ENCODE data around the gene PATJ. TPM values are rescaled to one million over a fixed set of nuclear protein-coding genes. Genes with fewer than 3 reads are reported as not detected.

The PATJ gene
- total and polyA plus RNA-seq, 5 experiments from 2014 or later: 13.4 to 33.8 (median 17.5) TPM

GRCh38 chr1:62038594-62039284 is 296.5 kb downstream of the PATJ start:
- Mint-ChIP-seq H3K9me3 (no peaks in the 10 kb centered on the region), H3K27me3 (no peaks in the 10 kb centered on the region), H3K36me3 (peaks cover 0 to 23% (median 15%) of the 10 kb centered on the region in 3 donors), H3K4me1 (peaks cover 0 to 3% (median 0%) of the 10 kb centered on the region in 4 donors), H3K27ac (no peak overlapping the region), H3K4me3 (no peak overlapping the region)
- ATAC-seq (no peak), DNase-seq (no peak)
- POLR2A ChIA-PET: no interaction called here

GRCh38 chr1:62040450-62040849 is 298.2 kb downstream of the PATJ start:
- Mint-ChIP-seq H3K4me3 (no peak overlapping the region), H3K9me3 (no peaks in the 10 kb centered on the region), H3K36me3 (peaks cover 0 to 36% (median 22%) of the 10 kb centered on the region in 3 donors), H3K4me1 (peaks cover 0 to 3% (median 0%) of the 10 kb centered on the region in 4 donors), H3K27ac (peak overlapping the region in 2 of 10 donors; percentile 23 to 47), H3K27me3 (no peaks in the 10 kb centered on the region)
- POLR2A ChIA-PET: interaction anchor here (1.2 kb wide), 1 partner anchor 91 kb away, joined by 3 read pairs; no protein-coding TSS in a partner anchor
- no peak for DNase-seq
- no peak for ATAC-seq

- H3K4me1 Mint-ChIP-seq: peaks cover 0 to 3% (median 0%) of the 10 kb centered on the region in 4 donors
- peaks cover 0 to 31% (median 22%) of the 10 kb centered on the region in 3 donors for H3K36me3 Mint-ChIP-seq
- H3K27me3 Mint-ChIP-seq: no peaks in the 10 kb centered on the region
- no peak for DNase-seq
- peak overlapping the region in 1 of 10 donors; percentile 47 for H3K27ac Mint-ChIP-seq
- ATAC-seq: no peak
- H3K4me3 Mint-ChIP-seq: no peak overlapping the region
- POLR2A ChIA-PET: interaction anchor here (1.2 kb wide), 1 partner anchor 90 kb away, joined by 3 read pairs; no protein-coding TSS in a partner anchor
- no peaks in the 10 kb centered on the region for H3K9me3 Mint-ChIP-seq
Measured at GRCh38 chr1:62040973-62041372, 298.7 kb downstream of the PATJ start.

- no peaks in the 10 kb centered on the region for H3K9me3 Mint-ChIP-seq
Measured at GRCh38 chr1:62043154-62043553, 300.9 kb downstream of the PATJ start.

GRCh38 chr1:62045574-62045973 is 303.3 kb downstream of the PATJ start:
- no peaks in the 10 kb centered on the region for H3K9me3 Mint-ChIP-seq
- POLR2A ChIA-PET: no interaction called here
- H3K27me3 Mint-ChIP-seq: no peaks in the 10 kb centered on the region
- H3K4me3 Mint-ChIP-seq: no peak overlapping the region
- H3K27ac Mint-ChIP-seq: no peak overlapping the region
- H3K4me1 Mint-ChIP-seq: peaks cover 0 to 3% (median 0%) of the 10 kb centered on the region in 4 donors
- DNase-seq (no peak), ATAC-seq (no peak)
- peaks cover 0 to 48% (median 26%) of the 10 kb centered on the region in 3 donors for H3K36me3 Mint-ChIP-seq

More at GRCh38 chr1:62043154-62043553, 300.9 kb downstream of the PATJ start:
- Mint-ChIP-seq H3K27me3 (no peaks in the 10 kb centered on the region), H3K4me3 (no peak overlapping the region), H3K4me1 (peaks cover 0 to 3% (median 0%) of the 10 kb centered on the region in 4 donors), H3K27ac (no peak overlapping the region), H3K36me3 (peaks cover 0 to 41% (median 24%) of the 10 kb centered on the region in 3 donors)
- no peak for DNase-seq
- POLR2A ChIA-PET: no interaction called here
- no peak for ATAC-seq

- ATAC-seq (no peak), DNase-seq (no peak)
- no peaks in the 10 kb centered on the region for H3K27me3 Mint-ChIP-seq
- H3K4me3 Mint-ChIP-seq: no peak overlapping the region
- peaks cover 2 to 57% (median 32%) of the 10 kb centered on the region in 3 donors for H3K36me3 Mint-ChIP-seq
- peak overlapping the region in 1 of 10 donors; percentile 16 for H3K27ac Mint-ChIP-seq
- POLR2A ChIA-PET: no interaction called here
- H3K4me1 Mint-ChIP-seq: peaks cover 0 to 2% (median 0%) of the 10 kb centered on the region in 4 donors
- H3K9me3 Mint-ChIP-seq: no peaks in the 10 kb centered on the region
Measured at GRCh38 chr1:62046927-62047326, 304.6 kb downstream of the PATJ start.

- POLR2A ChIA-PET: interaction anchor here (0.7 kb wide), 1 partner anchor 36 kb away, joined by 3 read pairs; no protein-coding TSS in a partner anchor
- H3K27ac Mint-ChIP-seq: no peak overlapping the region
- no peak for DNase-seq
- peaks cover 5 to 60% (median 44%) of the 10 kb centered on the region in 3 donors for H3K36me3 Mint-ChIP-seq
- no peak overlapping the region for H3K4me3 Mint-ChIP-seq
- ATAC-seq: no peak
- H3K27me3 Mint-ChIP-seq: no peaks in the 10 kb centered on the region
- peaks cover 0 to 2% (median 0%) of the 10 kb centered on the region in 4 donors for H3K4me1 Mint-ChIP-seq
- no peaks in the 10 kb centered on the region for H3K9me3 Mint-ChIP-seq
Measured at GRCh38 chr1:62050165-62050564, 307.9 kb downstream of the PATJ start.

- Mint-ChIP-seq H3K27me3 (no peaks in the 10 kb centered on the region), H3K4me1 (peaks cover 0 to 5% (median under 1%) of the 10 kb centered on the region in 4 donors), H3K4me3 (no peak overlapping the region), H3K36me3 (peaks cover 5 to 55% (median 46%) of the 10 kb centered on the region in 3 donors), H3K27ac (no peak overlapping the region), H3K9me3 (no peaks in the 10 kb centered on the region)
- DNase-seq (no peak), ATAC-seq (no peak)
- POLR2A ChIA-PET: no interaction called here
Measured at GRCh38 chr1:62052946-62053345, 310.7 kb downstream of the PATJ start.

GRCh38 chr1:62054188-62054587 is 311.9 kb downstream of the PATJ start:
- ATAC-seq (no peak), DNase-seq (no peak)
- POLR2A ChIA-PET: no interaction called here
- H3K36me3 Mint-ChIP-seq: peaks cover 5 to 51% (median 41%) of the 10 kb centered on the region in 3 donors
- peaks cover 0 to 5% (median under 1%) of the 10 kb centered on the region in 4 donors for H3K4me1 Mint-ChIP-seq
- no peak overlapping the region for H3K4me3 Mint-ChIP-seq
- H3K27ac Mint-ChIP-seq: no peak overlapping the region
- no peaks in the 10 kb centered on the region for H3K9me3 Mint-ChIP-seq
- H3K27me3 Mint-ChIP-seq: no peaks in the 10 kb centered on the region

- peaks cover 0 to 6% (median under 1%) of the 10 kb centered on the region in 4 donors for H3K4me1 Mint-ChIP-seq
- H3K27ac Mint-ChIP-seq: no peak overlapping the region
- H3K4me3 Mint-ChIP-seq: no peak overlapping the region
- H3K27me3 Mint-ChIP-seq: no peaks in the 10 kb centered on the region
- peaks cover 6 to 47% (median 46%) of the 10 kb centered on the region in 3 donors for H3K36me3 Mint-ChIP-seq
- no peak for DNase-seq
- POLR2A ChIA-PET: no interaction called here
- ATAC-seq: no peak
- no peaks in the 10 kb centered on the region for H3K9me3 Mint-ChIP-seq
Measured at GRCh38 chr1:62057230-62057629, 314.9 kb downstream of the PATJ start.

- Mint-ChIP-seq H3K27ac (no peak overlapping the region), H3K27me3 (no peaks in the 10 kb centered on the region), H3K4me3 (no peak overlapping the region), H3K4me1 (peaks cover 0 to 6% (median under 1%) of the 10 kb centered on the region in 4 donors), H3K9me3 (no peaks in the 10 kb centered on the region), H3K36me3 (peaks cover 6 to 46% (median 44%) of the 10 kb centered on the region in 3 donors)
- POLR2A ChIA-PET: no interaction called here
- DNase-seq (no peak), ATAC-seq (no peak)
Measured at GRCh38 chr1:62057641-62058290, 315.5 kb downstream of the PATJ start.

- POLR2A ChIA-PET: no interaction called here
- Mint-ChIP-seq H3K4me3 (no peak overlapping the region), H3K4me1 (peaks cover 0 to 6% (median under 1%) of the 10 kb centered on the region in 4 donors), H3K27me3 (no peaks in the 10 kb centered on the region), H3K9me3 (peaks cover 0 to 2% (median 0%) of the 10 kb centered on the region in 9 donors), H3K27ac (no peak overlapping the region), H3K36me3 (peaks cover 6 to 49% (median 44%) of the 10 kb centered on the region in 3 donors)
- DNase-seq: no peak
- no peak for ATAC-seq
Measured at GRCh38 chr1:62058956-62059355, 316.7 kb downstream of the PATJ start.

GRCh38 chr1:62062087-62062486 is 319.8 kb downstream of the PATJ start:
- Mint-ChIP-seq H3K9me3 (peaks cover 0 to 7% (median 2%) of the 10 kb centered on the region in 9 donors), H3K4me3 (no peak overlapping the region), H3K27me3 (no peaks in the 10 kb centered on the region), H3K36me3 (peaks cover 10 to 72% (median 61%) of the 10 kb centered on the region in 3 donors), H3K27ac (no peak overlapping the region), H3K4me1 (peaks cover 0 to 3% (median under 1%) of the 10 kb centered on the region in 4 donors)
- no peak for ATAC-seq
- DNase-seq: no peak
- POLR2A ChIA-PET: interaction anchor here (0.6 kb wide), 1 partner anchor 17 kb away, joined by 3 read pairs; no protein-coding TSS in a partner anchor
